SK-N-SH (cell line): Measurements from ENCODE around the gene NEK6. TPM values are rescaled to one million over a fixed set of nuclear protein-coding genes. Genes with fewer than 3 reads are reported as not detected.

Source experiments
- CTCF ChIA-PET: fragments of 300-600, 350-600 bp; formaldehyde crosslinking; extraction: SDS; loops from one replicate; lab custom pipeline; 2021; lab: Yijun Ruan, JAX
- POLR2A ChIA-PET: fragments of 350-600 bp; sonication (Branson Sonifier 250); formaldehyde crosslinking; extraction: SDS; loops from one replicate; lab custom pipeline; 2020; ENCODE audit warnings: antibody characterized with exemption, inconsistent platforms; lab: Yijun Ruan, JAX
- DNase-seq: peaks from one replicate; pipeline ENCODE4 v3.0.0; 2012
- H2AFZ ChIP-seq: fragments of 200-600 bp; sonication (generic); 2 replicates; pipeline ENCODE4 v1.8.1; 2016; ENCODE audit warnings: antibody characterized with exemption, mild to moderate bottlenecking, low read depth
- H3F3A ChIP-seq: fragments of 200-600 bp; sonication (generic); replicated peaks from 2 replicates; pipeline ENCODE3; 2016; ENCODE audit warnings: antibody characterized with exemption, mild to moderate bottlenecking; ENCODE audit not compliant: insufficient read depth
- H3K27ac ChIP-seq, 2 experiments: fragments of 200-500 bp in 1 of 2; fragments of 200-600 bp in 1 of 2; sonication (Bioruptor generic) in 1 of 2; sonication (generic), shearing (Covaris generic) in 1 of 2; 2 replicates each; pipeline versions ENCODE4 v1.5.1 to v1.6.1; 2014 to 2016; ENCODE audit warnings: low read depth in 2 of 2, inconsistent platforms in 1 of 2, low read length in 1 of 2, mild to moderate bottlenecking in 1 of 2, mixed read lengths in 1 of 2
- H3K27me3 ChIP-seq: fragments of 200-600 bp; sonication (generic), shearing (Covaris generic); 2 replicates; pipeline ENCODE4 v1.6.1; 2016; ENCODE audit warnings: mixed run types; ENCODE audit not compliant: insufficient read depth
- H3K36me3 ChIP-seq, 2 experiments: fragments of 200-500 bp in 1 of 2; fragments of 200-600 bp in 1 of 2; sonication (Bioruptor generic) in 1 of 2; sonication (generic) in 1 of 2; replicated peaks in 1 of 2; 2 replicates each; pipeline versions ENCODE3 to v1.5.1; 2014 to 2016; ENCODE audit warnings: low read length in 1 of 2, mild to moderate bottlenecking in 1 of 2; ENCODE audit not compliant: insufficient read depth in 2 of 2, control insufficient read depth in 1 of 2
- H3K4me1 ChIP-seq, 2 experiments: fragments of 200-500 bp in 1 of 2; fragments of 200-600 bp in 1 of 2; sonication (Bioruptor generic) in 1 of 2; sonication (generic), shearing (Covaris generic) in 1 of 2; 2 replicates each; pipeline versions ENCODE4 v1.5.1 to v1.6.1; 2014 to 2016; ENCODE audit warnings: low read depth in 1 of 2, low read length in 1 of 2, mixed run types in 1 of 2; ENCODE audit not compliant: insufficient read depth in 2 of 2, control insufficient read depth in 1 of 2
- H3K4me2 ChIP-seq: fragments of 200-600 bp; sonication (generic), shearing (Covaris generic); 2 replicates; pipeline ENCODE4 v1.6.1; 2017; ENCODE audit warnings: mixed run types
- H3K4me3 ChIP-seq, 2 experiments: fragments of 200-500 bp in 1 of 2; fragments of 200-600 bp in 1 of 2; sonication (Bioruptor generic) in 1 of 2; sonication (generic), shearing (Covaris generic) in 1 of 2; 2 replicates each; pipeline versions ENCODE4 v1.5.1 to v1.8.1; 2014 to 2016; ENCODE audit warnings: low read depth in 2 of 2, inconsistent platforms in 1 of 2, low read length in 1 of 2, mild to moderate bottlenecking in 1 of 2, mixed read lengths in 1 of 2, moderate library complexity in 1 of 2
- H3K79me2 ChIP-seq: fragments of 200-600 bp; sonication (generic); 2 replicates; pipeline ENCODE4 v1.8.1; 2017; ENCODE audit warnings: mild to moderate bottlenecking; ENCODE audit not compliant: insufficient read depth
- H3K9ac ChIP-seq: fragments of 200-600 bp; sonication (generic); 2 replicates; pipeline ENCODE4 v1.6.1; 2017; ENCODE audit warnings: mixed run types
- H3K9me2 ChIP-seq: fragments of 200-600 bp; sonication (generic); 2 replicates; pipeline ENCODE4 v1.6.1; 2017; ENCODE audit warnings: mixed run types
- H3K9me3 ChIP-seq: fragments of 200-600 bp; sonication (generic); 2 replicates; pipeline ENCODE4 v1.6.1; 2017; ENCODE audit warnings: mixed run types, mild to moderate bottlenecking, moderate library complexity
- H4K20me1 ChIP-seq: fragments of 200-600 bp; sonication (generic); 2 replicates; pipeline ENCODE4 v1.6.1; 2017; ENCODE audit warnings: mild to moderate bottlenecking, mixed run types; ENCODE audit not compliant: insufficient read depth
- ELF1 ChIP-seq: IDR thresholded peaks from 2 replicates; pipeline ENCODE4 v1.4.0; 2012
- EZH2phosphoT487 ChIP-seq: fragments of 200-600 bp; sonication (generic); IDR thresholded peaks from 2 replicates; pipeline ENCODE4 v1.6.1; 2017; ENCODE audit warnings: low read depth, mixed run types, mild to moderate bottlenecking, antibody characterized with exemption, moderate library complexity, borderline replicate concordance
- FOXM1 ChIP-seq: IDR thresholded peaks from 2 replicates; pipeline ENCODE4 v1.4.0; 2012; ENCODE audit warnings: low read depth, mild to moderate bottlenecking
- GABPA ChIP-seq: IDR thresholded peaks from 2 replicates; pipeline ENCODE4 v1.4.0; 2012; ENCODE audit warnings: low read depth, mild to moderate bottlenecking
- IRF3 ChIP-seq: fragments of 150-350 bp; IDR thresholded peaks from 2 replicates; pipeline ENCODE4 v1.6.1; 2016; ENCODE audit warnings: mild to moderate bottlenecking, low read depth, low read length
- NFIC ChIP-seq: IDR thresholded peaks from 2 replicates; pipeline ENCODE4 v1.4.0; 2012; ENCODE audit warnings: borderline replicate concordance
- POLR2AphosphoS5 ChIP-seq: IDR thresholded peaks from 2 replicates; pipeline ENCODE4 v1.6.1; 2012; ENCODE audit warnings: low read depth, low read length
- RCOR1 ChIP-seq: fragments of 150-350 bp; IDR thresholded peaks from 2 replicates; pipeline ENCODE4 v1.6.1; 2017; ENCODE audit warnings: antibody characterized with exemption, low read length
- RFX5 ChIP-seq: IDR thresholded peaks from 2 replicates; pipeline ENCODE4 v1.6.1; 2012; ENCODE audit warnings: mild to moderate bottlenecking, improper control_type of control experiment, low read length
- SMC3 ChIP-seq: IDR thresholded peaks from 2 replicates; pipeline ENCODE4 v1.6.1; 2012; ENCODE audit warnings: low read depth, low read length, improper control_type of control experiment
- TAF1 ChIP-seq: IDR thresholded peaks from 2 replicates; pipeline ENCODE4 v1.6.1; 2012; ENCODE audit warnings: low read depth, mild to moderate bottlenecking, low read length, moderate library complexity, borderline replicate concordance
- USF2 ChIP-seq: fragments of 150-350 bp; IDR thresholded peaks from 2 replicates; pipeline ENCODE4 v1.6.1; 2017; ENCODE audit warnings: antibody characterized with exemption, low read length, low read depth, borderline replicate concordance
- WGBS: methylation state at CpG from one replicate; pipeline ENCODE4 v1.1.6; 2017; ENCODE audit warnings: low lambda C conversion rate; 5-methylcytosine and 5-hydroxymethylcytosine counted together
- polyA plus RNA-seq, 3 experiments: library from polyadenylated mRNA; depleted of rRNA; stranded (reverse); fragments of >200 nt; gene quantifications; 2 replicates each; pipeline ENCODE4 v1.2.3, GENCODE V29; 2012
- TF ChIP-seq, protein P1 (sequence below): IDR thresholded peaks from 2 replicates; pipeline ENCODE4 v1.4.0; 2012; ENCODE audit warnings: low read depth, borderline replicate concordance
- TF ChIP-seq, protein P2 (sequence below): IDR thresholded peaks from 2 replicates; pipeline ENCODE4 v1.4.0; 2012; ENCODE audit warnings: low read depth, borderline replicate concordance

NEK6 gene
- polyA plus RNA-seq, 1 of the 3 experiments (the other 2 are of a cell fraction) = 89.8 TPM

GRCh38 chr9:124264823-124265233 lies 7.1 kb downstream of the NEK6 start:
- 90% methylated on average over 8 of the region's 8 CpGs for WGBS
- no peak overlapping the region for H3K4me3 ChIP-seq
- no peak overlapping the region for H3K4me2 ChIP-seq
- ChIA-PET POLR2A (no interaction called here), CTCF (interaction anchor here (0.6 to 1.3 kb wide), 2 partner anchors 55 to 138 kb away, joined by 3 read pairs; no protein-coding TSS in a partner anchor)
- H4K20me1 ChIP-seq = peaks cover 25% of the 10 kb centered on the region; the same call in 1 of the 2 replicates
- H3K9me3 ChIP-seq = no peaks in the 10 kb centered on the region
- DNase-seq = no peak
- H3K9ac ChIP-seq = no peak overlapping the region
- TF ChIP-seq USF2 = no peak
- TF ChIP-seq NFIC = no peak
- TF ChIP-seq RCOR1 = no peak
- TF ChIP-seq, protein P1, sequence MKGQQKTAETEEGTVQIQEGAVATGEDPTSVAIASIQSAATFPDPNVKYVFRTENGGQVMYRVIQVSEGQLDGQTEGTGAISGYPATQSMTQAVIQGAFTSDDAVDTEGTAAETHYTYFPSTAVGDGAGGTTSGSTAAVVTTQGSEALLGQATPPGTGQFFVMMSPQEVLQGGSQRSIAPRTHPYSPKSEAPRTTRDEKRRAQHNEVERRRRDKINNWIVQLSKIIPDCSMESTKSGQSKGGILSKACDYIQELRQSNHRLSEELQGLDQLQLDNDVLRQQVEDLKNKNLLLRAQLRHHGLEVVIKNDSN = no peak
- H3K9me2 ChIP-seq = no peaks in the 10 kb centered on the region
- no peaks in the 10 kb centered on the region for H3K27me3 ChIP-seq
- H3K27ac ChIP-seq = no peak overlapping the region
- H3K79me2 ChIP-seq = peaks cover 98% of the 10 kb centered on the region
- H3K36me3 ChIP-seq = peaks cover 6 to 12% of the 10 kb centered on the region in 2 experiments
- no peak overlapping the region for H2AFZ ChIP-seq
- H3F3A ChIP-seq = peaks cover 46% of the 10 kb centered on the region
- peaks cover 23 to 36% of the 10 kb centered on the region in 2 experiments for H3K4me1 ChIP-seq

DNA sequence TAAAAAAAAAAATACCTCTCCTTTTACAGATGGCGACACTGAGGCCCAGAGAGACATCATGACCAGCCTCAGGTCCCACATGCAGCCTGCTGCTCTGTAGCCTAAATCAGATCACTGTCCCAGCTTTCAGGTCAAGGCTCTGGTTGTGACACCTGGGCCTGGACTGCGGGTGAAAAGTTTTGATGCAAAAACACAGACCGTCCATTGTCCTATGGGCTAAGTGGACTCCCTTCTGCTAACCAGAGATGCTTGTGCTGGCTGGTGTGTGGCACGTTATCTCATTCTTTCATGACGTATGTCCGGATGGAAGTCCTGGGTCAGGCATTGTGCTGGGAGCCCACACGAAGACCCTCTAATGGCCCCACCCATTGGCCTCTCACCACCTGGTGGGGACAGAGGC lies 7.8 kb downstream of the NEK6 start:
- peak overlapping the region in 1 of 2 experiments; percentile 89; a peak in 2 of 4 replicates for H3K27ac ChIP-seq
- H4K20me1 ChIP-seq = peaks cover 32% of the 10 kb centered on the region
- H3K4me2 ChIP-seq = no peak overlapping the region; the same call in 1 of the 2 replicates
- peaks cover 22 to 31% of the 10 kb centered on the region in 2 experiments for H3K4me1 ChIP-seq
- WGBS = 97% methylated on average over 7 of the region's 7 CpGs
- H3K27me3 ChIP-seq = no peaks in the 10 kb centered on the region
- H3K4me3 ChIP-seq = no peak overlapping the region
- H3K9me2 ChIP-seq = no peaks in the 10 kb centered on the region
- DNase-seq = no peak
- H3F3A ChIP-seq = peaks cover 39% of the 10 kb centered on the region
- H3K9me3 ChIP-seq = no peaks in the 10 kb centered on the region
- no peak for TF ChIP-seq ELF1
- no peak for TF ChIP-seq RFX5
- TF ChIP-seq GABPA = no peak
- TF ChIP-seq, protein P2, sequence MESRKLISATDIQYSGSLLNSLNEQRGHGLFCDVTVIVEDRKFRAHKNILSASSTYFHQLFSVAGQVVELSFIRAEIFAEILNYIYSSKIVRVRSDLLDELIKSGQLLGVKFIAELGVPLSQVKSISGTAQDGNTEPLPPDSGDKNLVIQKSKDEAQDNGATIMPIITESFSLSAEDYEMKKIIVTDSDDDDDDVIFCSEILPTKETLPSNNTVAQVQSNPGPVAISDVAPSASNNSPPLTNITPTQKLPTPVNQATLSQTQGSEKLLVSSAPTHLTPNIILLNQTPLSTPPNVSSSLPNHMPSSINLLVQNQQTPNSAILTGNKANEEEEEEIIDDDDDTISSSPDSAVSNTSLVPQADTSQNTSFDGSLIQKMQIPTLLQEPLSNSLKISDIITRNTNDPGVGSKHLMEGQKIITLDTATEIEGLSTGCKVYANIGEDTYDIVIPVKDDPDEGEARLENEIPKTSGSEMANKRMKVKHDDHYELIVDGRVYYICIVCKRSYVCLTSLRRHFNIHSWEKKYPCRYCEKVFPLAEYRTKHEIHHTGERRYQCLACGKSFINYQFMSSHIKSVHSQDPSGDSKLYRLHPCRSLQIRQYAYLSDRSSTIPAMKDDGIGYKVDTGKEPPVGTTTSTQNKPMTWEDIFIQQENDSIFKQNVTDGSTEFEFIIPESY = no peak
- TF ChIP-seq EZH2phosphoT487 = no peak
- no peak for TF ChIP-seq FOXM1
- no peak for TF ChIP-seq SMC3
- TF ChIP-seq POLR2AphosphoS5 = no peak
- no peak for TF ChIP-seq IRF3
- TF ChIP-seq NFIC = no peak
- TF ChIP-seq TAF1 = no peak
- CTCF ChIA-PET = interaction anchor here (1.3 kb wide), 1 partner anchor 139 kb away, joined by 3 read pairs; no protein-coding TSS in a partner anchor
- no peak overlapping the region for H3K9ac ChIP-seq
- POLR2A ChIA-PET = no interaction called here
- no peak overlapping the region for H2AFZ ChIP-seq
- H3K36me3 ChIP-seq = peaks cover 6 to 13% of the 10 kb centered on the region in 2 experiments
- H3K79me2 ChIP-seq = peaks cover 98% of the 10 kb centered on the region
